Pulmonary artery endothelial cell (primary cell): ENCODE data around the gene TRAIP. TPM values are rescaled to one million over a fixed set of nuclear protein-coding genes. Genes with fewer than 3 reads are reported as not detected.

Experiments
- DNase-seq: peaks from one replicate; pipeline ENCODE4 v3.0.0-alpha.2; 2011; ENCODE audit warnings: low read depth, low spot score
- total RNA-seq: library from RNA; depleted of rRNA; stranded (reverse); fragments of >200 nt; gene quantifications from 2 replicates; pipeline ENCODE4 v1.2.3, GENCODE V29; 2014

The TRAIP gene
- total RNA-seq, 1 donor from 2014 or later = 4.4 TPM

- DNase-seq = no peak
Measured at GRCh38 chr3:49873623-49874022, 17.3 kb upstream of the TRAIP start.

- DNase-seq = no peak
Measured at GRCh38 chr3:49872801-49873281, 16.5 kb upstream of the TRAIP start.

DNA sequence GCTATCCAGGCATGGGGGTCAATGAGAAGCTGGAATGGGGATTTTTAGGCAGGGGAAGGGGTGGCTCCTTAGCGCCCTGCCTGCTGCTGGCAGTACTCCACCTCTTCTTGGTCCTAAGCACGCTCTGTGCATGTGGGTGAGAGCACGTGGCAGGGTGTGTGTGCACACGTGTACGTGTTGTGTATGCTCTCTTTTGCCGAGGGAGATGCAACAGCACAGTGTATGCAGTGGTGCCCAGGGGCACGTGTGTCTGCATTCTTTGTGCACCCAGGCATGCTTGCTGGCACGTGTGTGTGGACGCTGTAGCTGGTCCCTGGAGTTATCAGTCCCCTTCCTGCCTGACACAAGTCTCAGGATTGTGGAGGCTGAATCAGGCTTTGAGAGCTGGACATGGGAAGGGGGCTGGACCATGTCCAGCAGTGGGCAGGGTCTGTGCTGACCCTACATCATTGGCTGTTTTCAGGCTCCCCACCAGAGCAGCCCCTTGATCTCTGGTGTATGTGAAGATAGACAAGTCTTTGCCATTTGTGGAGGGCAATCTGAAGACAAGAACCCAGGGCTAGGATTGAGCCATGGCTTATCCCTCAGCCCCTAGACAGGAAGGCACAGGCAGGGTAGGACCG, 15.3 kb upstream of the TRAIP start:
- no peak for DNase-seq

GRCh38 chr3:49869525-49870126, 13.3 kb upstream of the TRAIP start, which contains the start of gene CAMKV:
TSS of gene CAMKV (minus strand) at chr3:49869906. CDS start at chr3:49862388, 7,518 bp downstream.
- DNase-seq = no peak

DNA sequence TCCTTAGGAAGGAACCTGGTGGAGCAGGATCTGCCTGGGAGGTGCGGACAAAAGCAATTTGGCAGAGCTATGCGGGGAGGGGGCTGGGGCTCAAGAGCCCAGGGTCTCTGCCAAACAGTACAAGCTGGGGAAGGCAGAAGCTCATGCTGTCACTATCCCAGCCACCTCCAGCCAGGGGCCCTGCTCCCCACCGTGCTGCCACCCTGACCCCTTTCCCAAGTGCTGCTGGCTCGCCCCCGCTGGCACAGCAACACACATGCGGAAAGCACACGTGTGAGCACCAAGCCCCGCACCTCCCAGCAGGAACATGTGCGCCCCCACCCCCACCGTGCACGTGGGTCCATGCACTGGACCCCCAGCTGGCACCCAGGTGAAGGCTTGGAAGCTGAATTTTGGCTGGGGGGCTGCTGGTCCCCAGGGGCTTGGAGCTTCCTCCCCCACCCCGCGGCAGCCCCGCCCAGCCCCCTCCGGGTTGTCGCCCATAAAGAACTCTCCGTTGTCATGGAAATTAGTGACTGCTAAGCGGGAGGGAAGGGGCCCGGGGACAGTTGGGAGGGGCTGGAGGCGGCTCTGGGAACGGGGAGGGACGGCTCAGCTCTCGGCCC, 12.6 kb upstream of the TRAIP start:
- DNase-seq = no peak

GRCh38 chr3:49867871-49868321, 11.5 kb upstream of the TRAIP start:
- DNase-seq = no peak

- no peak for DNase-seq
Measured at GRCh38 chr3:49867400-49867799, 11.0 kb upstream of the TRAIP start.

GRCh38 chr3:49865198-49865784, 8.9 kb upstream of the TRAIP start:
- no peak for DNase-seq

- DNase-seq = no peak
Measured at GRCh38 chr3:49864505-49864904, 8.1 kb upstream of the TRAIP start.

DNA sequence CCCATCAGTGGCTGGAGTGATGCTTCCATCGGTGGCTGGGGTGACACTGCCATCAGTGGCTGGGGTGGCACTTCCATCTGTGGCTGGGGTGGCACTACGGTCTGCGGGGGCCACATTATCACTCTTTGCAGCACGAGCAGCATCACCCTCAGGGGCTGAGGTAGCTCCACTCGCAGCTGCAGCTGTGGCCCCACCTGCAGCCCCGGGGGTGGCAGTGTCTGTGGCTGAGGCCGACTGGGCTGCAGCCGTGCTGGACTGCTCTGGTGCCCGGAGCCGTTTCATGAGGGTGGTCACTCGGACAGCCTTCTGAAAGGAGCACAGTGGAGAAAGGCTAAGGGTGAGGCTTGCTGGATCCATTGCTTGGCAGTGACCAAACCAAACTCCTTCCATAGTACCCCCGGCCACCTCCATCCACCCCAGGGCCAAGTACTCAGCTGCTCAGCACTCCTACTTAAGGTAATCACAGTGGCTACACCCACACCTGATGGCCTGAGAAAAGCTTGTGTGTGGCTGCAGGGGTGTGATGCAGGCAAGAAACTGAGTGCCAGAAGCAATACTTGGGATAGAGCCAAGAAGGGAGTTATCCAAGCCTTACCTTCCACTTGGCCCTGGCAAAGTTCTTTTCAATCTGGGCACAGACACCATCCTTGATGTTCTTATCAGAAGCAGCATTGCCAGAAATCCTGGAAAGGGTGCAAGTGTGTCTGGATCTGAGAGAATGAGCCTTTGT, 3.4 kb upstream of the TRAIP start:
- DNase-seq = no peak

GRCh38 chr3:49855662-49856061, 702 bp downstream of the TRAIP start:
- DNase-seq = no peak

DNA sequence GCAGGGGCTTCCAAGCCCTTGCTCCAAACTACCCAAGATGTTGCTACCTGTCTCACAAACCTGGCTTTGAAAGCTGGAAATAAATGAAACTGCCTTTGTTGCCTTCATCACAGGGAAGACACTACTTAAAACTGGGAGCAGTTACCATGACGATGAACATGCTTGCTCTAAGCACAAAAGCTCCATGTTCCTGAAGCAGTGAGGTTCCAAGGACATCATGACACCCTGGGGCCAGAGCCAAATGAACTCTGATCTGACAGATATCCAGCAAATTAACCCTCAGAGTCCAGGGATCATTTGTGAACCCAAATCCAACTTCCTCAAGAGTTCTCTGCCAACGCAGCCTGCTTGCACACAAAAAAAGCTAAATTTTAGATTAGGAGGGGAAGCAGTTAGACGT, 10.7 kb downstream of the TRAIP start:
- no peak for DNase-seq

DNA sequence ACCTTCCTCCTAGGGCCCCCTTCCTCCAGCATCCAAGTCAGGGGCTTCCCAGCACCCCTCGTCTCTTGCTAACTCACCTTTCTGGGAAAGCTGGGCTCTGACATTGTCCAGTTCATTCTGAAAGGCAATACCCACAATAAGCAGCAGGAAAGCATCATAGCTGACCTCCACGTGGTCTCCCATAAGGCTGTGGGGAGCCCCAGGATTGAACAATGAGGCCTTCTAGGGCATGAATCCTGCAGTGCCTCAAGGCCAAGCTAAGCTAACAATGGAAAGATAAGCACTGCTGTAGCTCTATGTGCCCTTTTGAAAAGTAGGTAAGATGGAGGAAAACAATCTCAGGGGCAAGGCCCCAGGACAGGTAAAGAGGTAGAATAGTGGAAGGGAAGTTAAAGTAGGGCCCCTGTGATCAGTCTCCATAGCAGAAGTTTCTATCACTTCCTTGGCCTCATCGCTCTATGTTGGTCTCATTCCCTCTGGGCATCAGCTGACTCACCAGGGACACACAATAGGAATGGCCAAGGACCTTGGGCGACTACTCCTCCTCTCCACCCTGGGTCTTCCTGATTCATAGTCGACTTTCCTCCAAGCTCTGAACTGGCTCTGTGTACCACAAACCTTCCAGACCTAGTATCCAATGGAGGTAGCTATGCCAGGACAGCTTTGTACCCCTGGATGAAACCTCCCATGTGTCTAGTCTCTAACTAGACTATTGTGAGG, 11.7 kb downstream of the TRAIP start:
- DNase-seq = no peak

DNA sequence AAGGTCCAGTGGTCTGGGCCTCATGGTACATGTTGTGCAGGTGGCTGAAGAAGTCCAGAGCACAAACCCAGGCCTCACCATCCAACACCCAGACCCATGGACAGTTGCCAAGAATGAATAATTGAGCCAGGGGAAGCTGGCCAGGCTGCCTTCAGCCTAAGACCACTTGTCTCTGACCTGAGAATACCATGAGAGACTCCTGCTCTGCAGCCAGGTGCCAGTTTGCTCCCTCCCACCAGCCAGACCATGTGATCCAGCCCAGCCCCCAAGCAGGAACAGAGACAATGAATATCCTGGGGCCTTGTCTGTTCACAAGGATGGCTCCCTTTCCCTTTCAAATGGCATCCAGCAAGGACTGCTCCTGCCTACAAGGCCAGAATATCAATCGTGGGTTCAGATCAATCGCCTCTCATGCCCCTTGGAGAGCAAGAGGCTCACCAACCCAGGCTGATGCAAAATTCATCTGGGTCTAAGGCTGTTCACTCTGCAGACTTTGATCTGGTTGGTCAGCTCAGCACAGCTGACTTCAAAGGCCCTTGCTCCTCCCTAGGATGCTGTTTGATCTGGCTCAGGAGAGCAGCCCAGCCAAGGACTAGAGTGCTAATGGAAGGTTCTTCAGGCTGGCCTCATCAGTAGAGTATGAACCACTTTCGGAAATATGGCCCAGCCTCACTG, 13.4 kb downstream of the TRAIP start:
- no peak for DNase-seq

- no peak for DNase-seq
Measured at GRCh38 chr3:49841806-49842205, 14.6 kb downstream of the TRAIP start.

GRCh38 chr3:49841126-49841696, 15.2 kb downstream of the TRAIP start:
- DNase-seq = no peak

GRCh38 chr3:49840388-49840787, 16.0 kb downstream of the TRAIP start:
- no peak for DNase-seq

DNA sequence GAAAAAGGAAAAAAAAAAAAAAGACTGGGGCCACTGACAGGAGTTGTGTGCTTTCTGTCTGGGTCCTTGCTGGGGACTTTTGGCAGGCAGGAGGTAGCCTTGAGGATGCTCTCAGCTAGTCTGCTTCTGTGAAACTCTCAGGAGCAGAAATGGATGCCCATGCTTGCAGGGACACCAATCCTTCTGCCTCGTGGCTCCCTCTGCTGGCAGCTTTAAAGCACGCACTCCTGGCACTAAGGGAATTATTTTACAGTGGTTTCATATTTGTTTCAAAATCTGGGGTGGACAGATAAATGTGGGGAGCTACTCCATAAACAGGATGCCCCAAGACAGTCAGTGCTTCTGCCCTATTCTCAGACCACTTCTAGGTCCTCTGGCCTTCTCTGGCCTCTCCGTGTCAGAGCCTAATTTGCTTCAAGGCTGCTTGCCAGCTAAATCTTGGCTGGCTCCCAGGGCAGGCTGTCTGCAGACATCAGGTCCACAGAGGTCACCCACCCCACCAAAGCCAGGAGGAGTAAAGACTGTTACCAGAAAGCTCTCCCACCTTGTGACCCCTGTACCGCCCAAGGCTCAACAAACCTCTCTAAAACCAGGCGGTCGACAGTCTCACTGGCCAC, 17.1 kb downstream of the TRAIP start:
- DNase-seq = peak; percentile 50

- no peak for DNase-seq
Measured at GRCh38 chr3:49831341-49831740, 25.0 kb downstream of the TRAIP start.

GRCh38 chr3:49826016-49826415, 30.3 kb downstream of the TRAIP start:
- DNase-seq = no peak
